Measurements from ENCODE around the gene PRODH2.

The PRODH2 gene

DNA sequence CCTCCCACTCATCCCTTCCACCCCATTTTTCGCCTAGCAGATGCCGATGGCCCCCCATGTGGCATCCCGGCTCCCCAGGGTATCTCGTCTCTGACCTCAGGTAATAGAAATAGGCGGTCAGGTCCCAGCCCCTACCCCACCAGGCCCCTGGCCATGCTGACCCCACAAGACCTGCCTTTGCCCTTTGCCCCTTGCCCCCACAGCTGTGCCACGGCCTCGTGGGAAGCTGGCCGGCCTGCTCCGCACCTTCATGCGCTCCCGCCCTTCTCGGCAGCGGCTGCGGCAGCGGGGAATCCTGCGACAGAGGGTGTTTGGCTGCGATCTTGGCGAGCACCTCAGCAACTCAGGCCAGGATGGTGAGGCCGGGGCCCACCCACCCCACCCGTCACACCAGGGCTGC lies 31.9 kb downstream of the PRODH2 start:
- Histone ChIP-seq H3K9ac (ENCODE audit: low read depth, low read length, poor library complexity, severe bottlenecking) (no peak overlapping the region), H3K4me3 (ENCODE audit: low read length, poor library complexity, severe bottlenecking) (no peak overlapping the region), H4K20me1 (ENCODE audit: insufficient read depth, low read length, poor library complexity, severe bottlenecking) (peaks cover 11% of the 10 kb centered on the region), H3K79me2 (ENCODE audit: insufficient read depth, low read length) (peaks cover 38% of the 10 kb centered on the region), H3K9me3 (ENCODE audit: insufficient read depth, low read depth, low read length) (no peaks in the 10 kb centered on the region), H3F3A (ENCODE audit: low read depth) (no peaks in the 10 kb centered on the region), H3K36me3 (ENCODE audit: insufficient read depth, low read length) (peaks cover 22% of the 10 kb centered on the region; the same call in 1 of the 2 replicates), H3K4me2 (ENCODE audit: low read depth, low read length, poor library complexity, severe bottlenecking) (no peak overlapping the region), H3K27me3 (ENCODE audit: insufficient read depth, low read length, poor library complexity, severe bottlenecking) (no peaks in the 10 kb centered on the region), H3K4me1 (ENCODE audit: insufficient read depth, low read length, poor library complexity, severe bottlenecking) (peaks cover 23% of the 10 kb centered on the region), H3K9me2 (replicated peaks; ENCODE audit: low read depth, low read length) (no peaks in the 10 kb centered on the region), H2AFZ (ENCODE audit: low read length) (no peak overlapping the region)
- TF ChIP-seq, protein P1, sequence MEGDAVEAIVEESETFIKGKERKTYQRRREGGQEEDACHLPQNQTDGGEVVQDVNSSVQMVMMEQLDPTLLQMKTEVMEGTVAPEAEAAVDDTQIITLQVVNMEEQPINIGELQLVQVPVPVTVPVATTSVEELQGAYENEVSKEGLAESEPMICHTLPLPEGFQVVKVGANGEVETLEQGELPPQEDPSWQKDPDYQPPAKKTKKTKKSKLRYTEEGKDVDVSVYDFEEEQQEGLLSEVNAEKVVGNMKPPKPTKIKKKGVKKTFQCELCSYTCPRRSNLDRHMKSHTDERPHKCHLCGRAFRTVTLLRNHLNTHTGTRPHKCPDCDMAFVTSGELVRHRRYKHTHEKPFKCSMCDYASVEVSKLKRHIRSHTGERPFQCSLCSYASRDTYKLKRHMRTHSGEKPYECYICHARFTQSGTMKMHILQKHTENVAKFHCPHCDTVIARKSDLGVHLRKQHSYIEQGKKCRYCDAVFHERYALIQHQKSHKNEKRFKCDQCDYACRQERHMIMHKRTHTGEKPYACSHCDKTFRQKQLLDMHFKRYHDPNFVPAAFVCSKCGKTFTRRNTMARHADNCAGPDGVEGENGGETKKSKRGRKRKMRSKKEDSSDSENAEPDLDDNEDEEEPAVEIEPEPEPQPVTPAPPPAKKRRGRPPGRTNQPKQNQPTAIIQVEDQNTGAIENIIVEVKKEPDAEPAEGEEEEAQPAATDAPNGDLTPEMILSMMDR (conservative IDR thresholded peaks at IDR 0.05; ENCODE audit: low read length) = no peak
- no peak for TF ChIP-seq EZH2phosphoT487 (IDR thresholded peaks at IDR 0.05; ENCODE audit: borderline replicate concordance)

DNA sequence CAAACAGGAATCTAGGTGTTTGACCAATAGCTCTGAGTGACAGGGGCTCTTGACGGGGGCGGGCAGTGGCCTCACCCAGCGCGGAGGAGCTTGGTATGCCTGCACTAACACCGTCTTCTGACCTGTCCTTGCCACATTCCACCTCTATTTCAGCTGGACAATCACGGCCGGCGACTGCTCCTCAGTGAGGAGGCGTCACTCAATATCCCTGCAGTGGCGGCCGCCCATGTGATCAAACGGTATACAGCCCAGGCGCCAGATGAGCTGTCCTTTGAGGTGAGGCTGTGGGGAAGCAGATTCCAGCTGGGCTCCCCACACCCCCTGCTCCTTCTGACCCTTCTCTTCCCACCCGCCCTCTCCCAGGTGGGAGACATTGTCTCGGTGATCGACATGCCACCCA lies 32.6 kb downstream of the PRODH2 start:
- Histone ChIP-seq H3K36me3 (ENCODE audit: insufficient read depth, low read length) (peaks cover 22% of the 10 kb centered on the region; the same call in 1 of the 2 replicates), H4K20me1 (ENCODE audit: insufficient read depth, low read length, poor library complexity, severe bottlenecking) (peaks cover 11% of the 10 kb centered on the region), H2AFZ (ENCODE audit: low read length) (no peak overlapping the region)

DNA sequence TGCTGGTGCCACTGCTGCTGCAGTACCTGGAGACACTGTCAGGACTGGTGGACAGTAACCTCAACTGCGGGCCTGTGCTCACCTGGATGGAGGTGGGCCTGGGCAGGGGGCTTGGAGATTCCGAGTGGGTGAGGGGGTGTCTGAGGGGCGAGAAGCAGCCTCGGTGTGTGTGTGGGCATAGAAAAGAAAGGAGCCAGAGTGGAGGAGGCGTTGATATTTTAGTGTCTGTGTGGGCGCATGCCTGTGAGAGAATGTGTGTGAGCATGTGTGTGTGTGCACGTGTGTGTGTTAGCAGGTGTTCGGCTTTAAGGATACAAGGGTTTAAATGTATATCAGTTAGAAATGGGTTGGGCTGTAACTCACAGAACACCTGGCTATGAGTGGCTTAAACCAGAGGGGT lies 33.6 kb downstream of the PRODH2 start:
- Histone ChIP-seq H3K27me3 (ENCODE audit: insufficient read depth, low read length, poor library complexity, severe bottlenecking) (no peaks in the 10 kb centered on the region), H3K4me3 (ENCODE audit: low read length, poor library complexity, severe bottlenecking) (no peak overlapping the region), H3K36me3 (ENCODE audit: insufficient read depth, low read length) (peaks cover 22% of the 10 kb centered on the region; the same call in 1 of the 2 replicates), H3K9me3 (ENCODE audit: insufficient read depth, low read depth, low read length) (no peaks in the 10 kb centered on the region), H2AFZ (ENCODE audit: low read length) (no peak overlapping the region), H3F3A (ENCODE audit: low read depth) (no peaks in the 10 kb centered on the region), H3K4me1 (ENCODE audit: insufficient read depth, low read length, poor library complexity, severe bottlenecking) (peaks cover 28% of the 10 kb centered on the region), H3K4me2 (ENCODE audit: low read depth, low read length, poor library complexity, severe bottlenecking) (peak overlapping the region; percentile 95), H3K9ac (ENCODE audit: low read depth, low read length, poor library complexity, severe bottlenecking) (peak overlapping the region; percentile 4), H3K79me2 (ENCODE audit: insufficient read depth, low read length) (peaks cover 39% of the 10 kb centered on the region), H3K9me2 (replicated peaks; ENCODE audit: low read depth, low read length) (no peaks in the 10 kb centered on the region), H4K20me1 (ENCODE audit: insufficient read depth, low read length, poor library complexity, severe bottlenecking) (peaks cover 11% of the 10 kb centered on the region)
- TF ChIP-seq EZH2phosphoT487 (IDR thresholded peaks at IDR 0.05; ENCODE audit: borderline replicate concordance) = no peak
- TF ChIP-seq, protein P1 (conservative IDR thresholded peaks at IDR 0.05; ENCODE audit: low read length) = no peak

More for the DNA sequence above, 32.6 kb downstream of the PRODH2 start:
- Histone ChIP-seq H3K4me2 (ENCODE audit: low read depth, low read length, poor library complexity, severe bottlenecking) (no peak overlapping the region), H3K9ac (ENCODE audit: low read depth, low read length, poor library complexity, severe bottlenecking) (no peak overlapping the region), H3K9me2 (replicated peaks; ENCODE audit: low read depth, low read length) (no peaks in the 10 kb centered on the region), H3K4me3 (ENCODE audit: low read length, poor library complexity, severe bottlenecking) (no peak overlapping the region), H3F3A (ENCODE audit: low read depth) (no peaks in the 10 kb centered on the region), H3K27me3 (ENCODE audit: insufficient read depth, low read length, poor library complexity, severe bottlenecking) (no peaks in the 10 kb centered on the region), H3K79me2 (ENCODE audit: insufficient read depth, low read length) (peaks cover 39% of the 10 kb centered on the region), H3K9me3 (ENCODE audit: insufficient read depth, low read depth, low read length) (no peaks in the 10 kb centered on the region), H3K4me1 (ENCODE audit: insufficient read depth, low read length, poor library complexity, severe bottlenecking) (peaks cover 23% of the 10 kb centered on the region)
- TF ChIP-seq, protein P1 (conservative IDR thresholded peaks at IDR 0.05; ENCODE audit: low read length) = no peak
- TF ChIP-seq EZH2phosphoT487 (IDR thresholded peaks at IDR 0.05; ENCODE audit: borderline replicate concordance) = no peak

Data from Loucy (cell line).